GM18907 (cell line): Measurements from ENCODE around the gene ZNG1B.
"Not testable (repeated sequence)": the region's sequence is repeated elsewhere in the genome, so short reads cannot be mapped to it uniquely, and the experiment has no call there.

Source experiments
- ATAC-seq: cut with Tn5 transposase; IDR thresholded peaks from one replicate; pipeline ENCODE4 v1.9.1; 2021; ENCODE audit warnings: mild to moderate bottlenecking, moderate library complexity; ENCODE audit not compliant: unreplicated experiment

The ZNG1B gene

GRCh38 chr2:113542529-113542928 lies 105.0 kb downstream of the ZNG1B start:
- ATAC-seq, result not testable (repeated sequence)
